Chondrocyte (in vitro differentiated cells): ENCODE measurements around the gene ACSM6. TPM values are rescaled to one million over a fixed set of nuclear protein-coding genes. Genes with fewer than 3 reads are reported as not detected.
A peak's percentile ranks its signal among the peaks of the same experiment; 100 is the strongest.
"Not testable (repeated sequence)": the region's sequence is repeated elsewhere in the genome, so short reads cannot be mapped to it uniquely, and the experiment has no call there.

ENCODE experiments used
- DNase-seq: peaks from one replicate; pipeline ENCODE4 v3.0.0; 2021; ENCODE audit warnings: mixed read lengths, low spot score
- H3K27ac Mint-ChIP-seq: one replicate; pipeline ENCODE4 v1.8.0; 2021; ENCODE audit warnings: mild to moderate bottlenecking, moderate library complexity, mixed read lengths; ENCODE audit not compliant: unreplicated experiment
- H3K27me3 Mint-ChIP-seq: 2 replicates; pipeline ENCODE4 v1.8.0; 2021; ENCODE audit warnings: low read depth, mixed read lengths
- H3K36me3 Mint-ChIP-seq: 2 replicates; pipeline ENCODE4 v1.8.0; 2021; ENCODE audit warnings: low read depth, mixed read lengths
- H3K4me1 Mint-ChIP-seq: 2 replicates; pipeline ENCODE4 v1.8.0; 2021; ENCODE audit warnings: low read depth, mild to moderate bottlenecking, mixed read lengths
- H3K4me3 Mint-ChIP-seq: one replicate; pipeline ENCODE4 v1.8.0; 2021; ENCODE audit warnings: mild to moderate bottlenecking, moderate library complexity, mixed read lengths; ENCODE audit not compliant: unreplicated experiment
- H3K9me3 Mint-ChIP-seq: 2 replicates; pipeline ENCODE4 v1.8.0; 2021; ENCODE audit warnings: low read depth, mixed read lengths
- total RNA-seq: library from RNA; stranded (reverse); gene quantifications from 3 replicates; pipeline ENCODE4 v1.2.1, GENCODE V29; 2021
- TF ChIP-seq, protein P1 (sequence below): fragments of 200-600 bp; sonication (generic); IDR thresholded peaks from 2 replicates; pipeline ENCODE4 v1.5.0; 2021; ENCODE audit warnings: antibody characterized with exemption, mild to moderate bottlenecking, moderate library complexity

ACSM6 gene
- total RNA-seq, 1 donor from 2014 or later, result not detected

DNA sequence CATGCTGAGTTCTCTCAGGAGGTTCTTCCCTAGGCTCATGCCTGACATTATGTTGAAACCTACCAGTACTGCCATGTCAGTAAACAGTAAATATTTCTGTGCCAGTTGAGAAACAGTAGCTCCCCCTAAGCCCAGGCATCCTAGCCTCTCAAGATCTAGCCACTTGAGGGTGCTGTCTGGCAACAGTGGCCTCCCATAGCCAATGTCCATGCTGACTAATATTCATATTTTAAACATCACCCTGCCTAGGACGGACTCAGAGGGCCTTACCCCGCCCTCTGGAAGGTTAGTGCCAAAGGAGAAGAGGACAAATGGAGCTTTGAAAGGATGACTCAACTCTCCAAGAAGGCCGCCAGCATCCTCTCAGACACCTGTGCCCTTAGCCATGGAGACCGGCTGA is 7.7 kb downstream of the ACSM6 start:
- TF ChIP-seq, protein P1, sequence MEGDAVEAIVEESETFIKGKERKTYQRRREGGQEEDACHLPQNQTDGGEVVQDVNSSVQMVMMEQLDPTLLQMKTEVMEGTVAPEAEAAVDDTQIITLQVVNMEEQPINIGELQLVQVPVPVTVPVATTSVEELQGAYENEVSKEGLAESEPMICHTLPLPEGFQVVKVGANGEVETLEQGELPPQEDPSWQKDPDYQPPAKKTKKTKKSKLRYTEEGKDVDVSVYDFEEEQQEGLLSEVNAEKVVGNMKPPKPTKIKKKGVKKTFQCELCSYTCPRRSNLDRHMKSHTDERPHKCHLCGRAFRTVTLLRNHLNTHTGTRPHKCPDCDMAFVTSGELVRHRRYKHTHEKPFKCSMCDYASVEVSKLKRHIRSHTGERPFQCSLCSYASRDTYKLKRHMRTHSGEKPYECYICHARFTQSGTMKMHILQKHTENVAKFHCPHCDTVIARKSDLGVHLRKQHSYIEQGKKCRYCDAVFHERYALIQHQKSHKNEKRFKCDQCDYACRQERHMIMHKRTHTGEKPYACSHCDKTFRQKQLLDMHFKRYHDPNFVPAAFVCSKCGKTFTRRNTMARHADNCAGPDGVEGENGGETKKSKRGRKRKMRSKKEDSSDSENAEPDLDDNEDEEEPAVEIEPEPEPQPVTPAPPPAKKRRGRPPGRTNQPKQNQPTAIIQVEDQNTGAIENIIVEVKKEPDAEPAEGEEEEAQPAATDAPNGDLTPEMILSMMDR, result peak; percentile 49
- Mint-ChIP-seq H3K36me3 (peaks cover 2% of the 10 kb centered on the region), H3K27me3 (no peaks in the 10 kb centered on the region), H3K4me3 (no peak overlapping the region), H3K27ac (no peak overlapping the region), H3K4me1 (no peaks in the 10 kb centered on the region), H3K9me3 (peaks cover 2% of the 10 kb centered on the region)
- no peak for DNase-seq

DNA sequence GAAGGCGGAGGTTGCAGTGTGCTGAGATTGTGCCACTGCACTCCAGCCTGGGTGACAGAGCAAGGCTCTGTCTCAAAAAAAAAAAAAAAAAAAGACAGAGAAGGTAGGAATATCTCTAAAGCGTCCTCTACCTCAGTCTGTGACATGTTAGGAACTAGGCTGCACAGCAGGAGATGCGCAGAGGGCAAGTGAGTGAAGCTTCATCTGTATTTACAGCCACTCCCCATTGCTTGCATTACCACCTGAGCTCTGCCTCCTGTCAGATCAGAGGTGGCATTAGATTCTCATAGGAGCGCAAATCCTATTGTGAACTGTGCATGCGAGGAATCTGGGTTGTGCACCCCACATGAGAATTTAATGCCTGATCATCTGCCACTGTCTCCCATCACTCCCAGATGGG is 8.8 kb downstream of the ACSM6 start:
- H3K27me3 Mint-ChIP-seq, DNase-seq, H3K27ac Mint-ChIP-seq, H3K4me1 Mint-ChIP-seq, H3K9me3 Mint-ChIP-seq, H3K36me3 Mint-ChIP-seq, H3K4me3 Mint-ChIP-seq: not testable (repeated sequence)

DNA sequence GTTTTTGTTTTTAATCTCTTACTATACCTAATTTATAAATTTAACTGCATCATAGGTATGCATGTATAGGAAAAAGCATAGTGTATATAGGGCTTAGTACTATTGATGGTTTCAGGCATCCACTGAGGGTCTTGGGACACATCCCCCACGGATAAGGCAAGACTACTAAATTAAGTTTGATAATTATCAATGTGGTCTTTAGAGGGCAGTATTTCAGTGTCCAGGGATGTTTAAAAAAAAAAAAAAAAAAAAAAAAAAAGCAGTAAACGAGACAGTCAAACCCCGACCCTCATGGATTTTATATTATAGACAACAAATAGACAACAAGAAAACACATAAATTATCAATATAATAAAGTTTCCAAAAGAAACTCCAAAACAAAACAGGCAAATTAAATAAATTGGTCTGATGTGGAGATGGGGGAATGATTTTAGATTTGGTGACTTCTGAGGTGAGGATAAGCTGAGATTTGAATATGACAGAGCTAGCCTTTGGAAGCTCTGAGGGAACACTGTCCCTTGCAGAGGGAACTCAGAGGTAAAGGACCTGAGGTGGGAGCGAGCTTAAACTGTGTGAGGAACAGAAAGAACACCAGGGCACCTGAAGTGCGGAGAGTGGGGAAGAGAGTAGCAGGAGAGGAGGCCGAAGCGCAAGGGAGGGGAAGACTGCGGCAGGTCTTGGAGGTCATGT is 14.8 kb downstream of the ACSM6 start:
- Mint-ChIP-seq H3K9me3 (no peaks in the 10 kb centered on the region), H3K4me3 (no peak overlapping the region), H3K36me3 (no peaks in the 10 kb centered on the region), H3K27ac (no peak overlapping the region), H3K4me1 (peaks cover 11% of the 10 kb centered on the region), H3K27me3 (no peaks in the 10 kb centered on the region)
- no peak for DNase-seq
- TF ChIP-seq, protein P1, result peak; percentile 84

DNA sequence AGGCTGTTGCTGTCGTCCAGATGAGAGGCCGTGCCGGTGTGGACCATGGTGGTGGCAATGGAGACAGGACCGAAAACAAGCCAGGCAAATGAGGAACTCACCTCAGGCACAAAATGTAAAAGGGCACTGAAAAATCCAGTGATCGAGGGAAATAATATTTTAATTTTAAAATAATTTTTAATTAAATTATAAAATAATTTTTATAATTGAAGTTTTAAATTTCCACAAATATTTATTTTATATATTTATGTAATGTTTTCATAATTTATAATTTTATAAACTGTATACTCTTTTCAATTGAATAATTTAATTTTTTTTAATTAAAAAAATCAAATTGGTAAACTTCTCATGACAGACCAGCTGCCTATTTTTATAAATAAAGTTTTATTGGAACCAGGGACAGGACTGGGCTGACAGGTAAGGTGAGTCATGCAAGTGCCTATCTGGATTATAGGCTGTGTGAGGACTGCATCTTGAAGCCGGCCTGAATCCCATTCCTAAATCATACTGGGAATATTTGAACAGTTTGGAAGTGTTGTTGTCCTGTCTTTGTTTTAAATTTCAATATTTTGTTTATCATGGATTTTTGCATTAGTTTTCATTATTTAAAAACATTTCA is 15.6 kb downstream of the ACSM6 start:
- peaks cover 18% of the 10 kb centered on the region for H3K4me1 Mint-ChIP-seq
- no peak overlapping the region for H3K27ac Mint-ChIP-seq
- no peak overlapping the region for H3K4me3 Mint-ChIP-seq
- TF ChIP-seq, protein P1, result no peak
- DNase-seq, result no peak
- no peaks in the 10 kb centered on the region for H3K27me3 Mint-ChIP-seq
- no peaks in the 10 kb centered on the region for H3K9me3 Mint-ChIP-seq
- no peaks in the 10 kb centered on the region for H3K36me3 Mint-ChIP-seq

DNA sequence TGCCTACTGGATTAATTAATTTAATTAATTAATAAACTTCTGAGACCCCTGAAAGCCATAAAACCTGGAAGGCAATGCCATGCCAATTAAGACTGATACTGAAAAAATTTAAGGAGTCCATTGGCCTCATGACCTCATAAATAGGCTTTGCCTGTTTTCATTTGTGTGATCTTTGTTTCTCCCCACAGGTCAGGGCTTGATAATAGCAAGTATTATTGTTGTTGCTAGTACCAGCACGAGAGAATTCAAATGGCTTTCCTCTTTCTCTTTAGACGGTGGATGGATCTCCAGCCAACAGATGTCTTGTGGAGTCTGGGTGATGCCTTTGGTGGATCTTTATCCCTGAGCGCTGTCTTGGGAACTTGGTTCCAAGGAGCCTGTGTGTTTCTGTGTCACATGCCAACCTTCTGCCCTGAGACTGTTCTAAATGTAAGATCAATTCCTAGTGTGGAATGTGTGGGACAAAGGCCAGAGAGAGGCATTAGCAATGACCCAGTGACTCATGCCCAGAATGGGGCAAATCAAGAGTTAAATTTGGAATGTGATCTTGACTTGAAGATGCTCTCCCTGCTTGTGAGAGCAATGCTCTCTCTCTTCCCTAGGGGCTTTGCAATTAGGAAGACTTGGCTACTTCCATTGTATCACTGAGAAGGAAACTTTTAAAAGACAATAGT is 17.7 kb downstream of the ACSM6 start:
- Mint-ChIP-seq H3K4me1 (peaks cover 35% of the 10 kb centered on the region), H3K9me3 (peaks cover 4% of the 10 kb centered on the region), H3K36me3 (peaks cover 1% of the 10 kb centered on the region), H3K27me3 (no peaks in the 10 kb centered on the region), H3K4me3 (no peak overlapping the region), H3K27ac (no peak overlapping the region)
- no peak for DNase-seq
- TF ChIP-seq, protein P1, result no peak
